Amniotic epithelial cell (primary cell): ENCODE data around the gene NFKBIB.

Source experiments
- DNase-seq: peaks from one replicate; pipeline ENCODE4 v3.0.0-alpha.2; 2010; ENCODE audit warnings: low read depth

NFKBIB gene

DNA sequence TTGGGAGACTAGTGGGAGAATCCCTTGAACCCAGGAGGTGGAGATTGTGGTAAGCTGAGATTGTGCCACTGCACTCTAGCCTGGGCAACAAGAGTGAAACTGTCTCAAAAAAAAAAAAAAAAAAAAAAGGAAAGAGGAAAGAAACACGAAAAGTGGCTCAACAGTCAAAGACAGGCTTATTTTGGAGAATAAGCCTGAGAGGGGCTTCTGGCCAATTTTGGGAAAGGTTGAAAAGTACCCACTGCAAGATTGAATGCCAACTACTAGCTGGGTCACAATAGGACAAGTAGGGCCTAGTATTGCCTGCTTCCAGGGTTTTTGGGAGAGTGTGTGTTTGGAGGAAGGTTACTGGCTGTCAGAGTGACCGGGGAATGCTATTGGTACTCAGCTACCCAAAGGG is 58.5 kb downstream of the NFKBIB start:
- no peak for DNase-seq
